Astrocyte (in vitro differentiated cells and primary cell): ENCODE measurements around the gene OPCML. TPM values are rescaled to one million over a fixed set of nuclear protein-coding genes. Genes with fewer than 3 reads are reported as not detected.

Source experiments
- DNase-seq: peaks from one replicate; pipeline ENCODE4 v3.0.0-alpha.2; 2010; ENCODE audit warnings: low read depth
- FAIRE-seq: peaks from 2 replicates; lab custom pipeline; 2011; peaks lifted over from hg19 to GRCh38; lab: Jason Lieb, UNC
- H2AFZ ChIP-seq: 2 replicates; pipeline ENCODE4 v1.6.0; 2012; ENCODE audit warnings: low read depth, low read length, inconsistent platforms
- H3K27ac ChIP-seq: 2 replicates; pipeline ENCODE4 v1.5.1; 2011; ENCODE audit warnings: low read depth, low read length, inconsistent platforms
- H3K27me3 ChIP-seq: 2 replicates; pipeline ENCODE4 v1.6.0; 2011; ENCODE audit warnings: low read length, inconsistent platforms; ENCODE audit not compliant: insufficient read depth
- H3K36me3 ChIP-seq: 2 replicates; pipeline ENCODE4 v1.5.1; 2011; ENCODE audit warnings: low read length, inconsistent platforms; ENCODE audit not compliant: insufficient read depth
- H3K4me1 ChIP-seq: 2 replicates; pipeline ENCODE4 v1.5.1; 2011; ENCODE audit warnings: low read length, inconsistent platforms; ENCODE audit not compliant: insufficient read depth
- H3K4me2 ChIP-seq: 2 replicates; pipeline ENCODE4 v1.6.0; 2012; ENCODE audit warnings: low read length, inconsistent platforms
- H3K4me3 ChIP-seq: 2 replicates; pipeline ENCODE4 v1.5.1; 2011; ENCODE audit warnings: low read depth, mild to moderate bottlenecking, low read length, inconsistent platforms; ENCODE audit not compliant: insufficient read depth
- H3K79me2 ChIP-seq: 2 replicates; pipeline ENCODE4 v1.6.0; 2012; ENCODE audit warnings: mild to moderate bottlenecking, low read length, inconsistent platforms; ENCODE audit not compliant: insufficient read depth
- H3K9ac ChIP-seq: 2 replicates; pipeline ENCODE4 v1.6.0; 2012; ENCODE audit warnings: mild to moderate bottlenecking, low read length, inconsistent platforms
- H3K9me3 ChIP-seq: 2 replicates; pipeline ENCODE4 v1.5.1; 2012; ENCODE audit warnings: low read depth, mild to moderate bottlenecking, low read length, inconsistent platforms; ENCODE audit not compliant: insufficient read depth
- H4K20me1 ChIP-seq: 2 replicates; pipeline ENCODE4 v1.6.0; 2012; ENCODE audit warnings: low read length, inconsistent platforms; ENCODE audit not compliant: insufficient read depth
- H3K27ac Mint-ChIP-seq: one replicate; pipeline ENCODE4 v1.8.0; 2021; ENCODE audit warnings: mild to moderate bottlenecking, mixed read lengths; ENCODE audit not compliant: unreplicated experiment
- H3K27me3 Mint-ChIP-seq: one replicate; pipeline ENCODE4 v1.8.0; 2021; ENCODE audit warnings: low read depth, mixed read lengths; ENCODE audit not compliant: unreplicated experiment
- H3K36me3 Mint-ChIP-seq: one replicate; pipeline ENCODE4 v1.8.0; 2021; ENCODE audit warnings: low read depth, mixed read lengths; ENCODE audit not compliant: unreplicated experiment
- H3K4me1 Mint-ChIP-seq: one replicate; pipeline ENCODE4 v1.8.0; 2021; ENCODE audit warnings: low read depth, mixed read lengths; ENCODE audit not compliant: unreplicated experiment
- H3K4me3 Mint-ChIP-seq: one replicate; pipeline ENCODE4 v1.8.0; 2021; ENCODE audit warnings: mild to moderate bottlenecking, moderate library complexity, mixed read lengths; ENCODE audit not compliant: unreplicated experiment
- H3K9me3 Mint-ChIP-seq: one replicate; pipeline ENCODE4 v1.8.0; 2021; ENCODE audit warnings: mild to moderate bottlenecking, mixed read lengths; ENCODE audit not compliant: unreplicated experiment
- EZH2 ChIP-seq: IDR thresholded peaks from 2 replicates; pipeline ENCODE4 v1.6.1; 2012; ENCODE audit warnings: mild to moderate bottlenecking, low read length, inconsistent platforms; ENCODE audit not compliant: insufficient read depth
- total RNA-seq: library from RNA; stranded (reverse); gene quantifications from 2 replicates; pipeline ENCODE4 v1.2.1, GENCODE V29; 2021
- TF ChIP-seq, protein P1 (sequence below): IDR thresholded peaks from 2 replicates; pipeline ENCODE4 v1.5.1; 2011; ENCODE audit warnings: low read depth, mild to moderate bottlenecking, inconsistent platforms, low read length, moderate library complexity; ENCODE audit not compliant: insufficient read depth

Gene OPCML
- total RNA-seq, 1 donor from 2014 or later, result 7.9 TPM

DNA sequence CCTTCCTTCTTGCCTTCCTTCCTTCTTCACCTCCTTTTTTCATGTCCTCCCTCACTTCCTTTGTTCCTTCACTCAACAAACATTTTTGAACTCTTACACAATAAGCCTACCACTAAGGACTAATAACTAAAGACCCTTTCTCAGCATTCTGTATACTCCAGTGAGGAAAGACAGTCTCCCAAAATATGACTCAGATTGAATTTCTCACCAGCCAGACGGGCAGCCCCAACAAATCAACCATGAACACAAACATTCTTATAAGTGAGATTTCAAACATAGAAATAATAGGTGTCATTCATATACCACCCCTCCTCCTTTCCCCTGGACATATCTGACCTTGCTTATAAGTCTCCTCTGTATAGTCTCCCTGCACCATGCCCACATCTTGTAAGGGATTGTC, 1079.7 kb downstream of the OPCML start:
- Histone ChIP-seq H3K9ac (no peak overlapping the region), H3K4me3 (no peak overlapping the region), H4K20me1 (no peaks in the 10 kb centered on the region), H2AFZ (no peak overlapping the region), H3K27me3 (peaks cover 3% of the 10 kb centered on the region), H3K79me2 (no peaks in the 10 kb centered on the region), H3K36me3 (no peaks in the 10 kb centered on the region), H3K9me3 (no peaks in the 10 kb centered on the region), H3K27ac (peak overlapping the region; percentile 17), H3K4me2 (peak overlapping the region; percentile 53), H3K4me1 (peaks cover 13% of the 10 kb centered on the region)
- Mint-ChIP-seq H3K27me3 (no peaks in the 10 kb centered on the region), H3K27ac (peak overlapping the region; percentile 2), H3K36me3 (no peaks in the 10 kb centered on the region), H3K9me3 (peaks cover 2% of the 10 kb centered on the region), H3K4me1 (peaks cover 35% of the 10 kb centered on the region), H3K4me3 (no peak overlapping the region)
- FAIRE-seq, result peak; percentile 34
- no peak for DNase-seq
- TF ChIP-seq, protein P1, sequence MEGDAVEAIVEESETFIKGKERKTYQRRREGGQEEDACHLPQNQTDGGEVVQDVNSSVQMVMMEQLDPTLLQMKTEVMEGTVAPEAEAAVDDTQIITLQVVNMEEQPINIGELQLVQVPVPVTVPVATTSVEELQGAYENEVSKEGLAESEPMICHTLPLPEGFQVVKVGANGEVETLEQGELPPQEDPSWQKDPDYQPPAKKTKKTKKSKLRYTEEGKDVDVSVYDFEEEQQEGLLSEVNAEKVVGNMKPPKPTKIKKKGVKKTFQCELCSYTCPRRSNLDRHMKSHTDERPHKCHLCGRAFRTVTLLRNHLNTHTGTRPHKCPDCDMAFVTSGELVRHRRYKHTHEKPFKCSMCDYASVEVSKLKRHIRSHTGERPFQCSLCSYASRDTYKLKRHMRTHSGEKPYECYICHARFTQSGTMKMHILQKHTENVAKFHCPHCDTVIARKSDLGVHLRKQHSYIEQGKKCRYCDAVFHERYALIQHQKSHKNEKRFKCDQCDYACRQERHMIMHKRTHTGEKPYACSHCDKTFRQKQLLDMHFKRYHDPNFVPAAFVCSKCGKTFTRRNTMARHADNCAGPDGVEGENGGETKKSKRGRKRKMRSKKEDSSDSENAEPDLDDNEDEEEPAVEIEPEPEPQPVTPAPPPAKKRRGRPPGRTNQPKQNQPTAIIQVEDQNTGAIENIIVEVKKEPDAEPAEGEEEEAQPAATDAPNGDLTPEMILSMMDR, result no peak

DNA sequence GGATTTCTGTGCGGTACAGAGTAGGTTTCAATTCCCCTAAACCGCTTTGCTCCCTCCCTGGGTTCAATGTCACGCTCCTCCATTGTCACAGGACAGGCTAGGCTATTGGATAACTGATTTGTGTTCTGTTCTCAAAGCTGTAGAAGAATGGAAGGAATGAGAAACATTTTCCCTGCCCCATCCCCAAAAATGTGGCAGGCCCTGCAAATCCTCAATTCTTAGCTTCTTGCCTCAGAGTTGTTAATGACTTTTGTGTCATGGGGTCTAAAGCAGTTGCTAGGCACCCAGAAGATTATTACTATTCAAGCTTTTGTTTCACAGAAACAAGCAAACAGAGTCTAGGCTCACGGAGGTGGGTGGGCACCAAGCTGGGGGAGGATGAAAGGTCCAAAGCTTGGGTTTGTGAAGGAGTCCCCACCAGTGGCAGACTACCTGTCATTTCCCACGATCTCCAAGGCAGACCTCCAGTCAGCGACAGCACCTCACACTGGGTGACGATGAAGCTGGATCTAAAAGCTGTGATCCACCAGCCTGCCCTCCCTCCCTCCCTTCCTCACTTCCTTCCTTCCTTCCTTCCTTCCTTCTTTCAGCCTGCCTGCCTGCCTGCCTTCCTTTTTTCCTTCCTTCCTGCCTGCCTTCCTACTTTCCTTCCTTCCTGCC, 1080.2 kb downstream of the OPCML start:
- Mint-ChIP-seq H3K36me3 (no peaks in the 10 kb centered on the region), H3K27me3 (no peaks in the 10 kb centered on the region), H3K4me1 (peaks cover 35% of the 10 kb centered on the region), H3K4me3 (no peak overlapping the region), H3K9me3 (peaks cover 2% of the 10 kb centered on the region), H3K27ac (peak overlapping the region; percentile 9)
- Histone ChIP-seq H3K9ac (no peak overlapping the region), H3K4me3 (no peak overlapping the region), H4K20me1 (no peaks in the 10 kb centered on the region), H2AFZ (no peak overlapping the region), H3K4me2 (no peak overlapping the region), H3K9me3 (no peaks in the 10 kb centered on the region), H3K4me1 (peaks cover 13% of the 10 kb centered on the region), H3K27ac (no peak overlapping the region), H3K79me2 (no peaks in the 10 kb centered on the region), H3K27me3 (peaks cover 3% of the 10 kb centered on the region), H3K36me3 (no peaks in the 10 kb centered on the region)
- DNase-seq (peak; percentile 22), FAIRE-seq (no peak)
- TF ChIP-seq EZH2, result no peak
- TF ChIP-seq, protein P1, result no peak

DNA sequence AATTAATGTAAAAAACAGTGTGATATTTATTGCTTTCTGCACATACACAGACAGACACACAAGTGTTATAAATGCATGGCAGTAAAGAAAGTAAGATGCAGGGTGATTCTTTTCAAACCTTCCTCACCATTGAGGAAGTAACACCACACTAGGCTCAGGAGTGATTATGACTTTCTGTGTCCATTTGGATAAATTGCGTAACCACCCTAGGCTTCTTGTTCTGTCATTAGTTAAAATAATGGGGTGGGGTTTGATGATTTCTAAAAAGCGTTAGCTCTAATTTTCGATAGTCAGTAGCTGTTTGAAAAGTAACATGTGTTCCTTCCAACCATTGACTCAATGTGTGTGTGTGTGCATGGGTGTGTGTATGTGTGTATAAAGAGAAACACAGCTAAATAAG, 1081.7 kb downstream of the OPCML start:
- H3K79me2 ChIP-seq, result no peaks in the 10 kb centered on the region
- H3K9me3 ChIP-seq, result no peaks in the 10 kb centered on the region
- H3K27me3 ChIP-seq, result no peaks in the 10 kb centered on the region
- peaks cover 36% of the 10 kb centered on the region for H3K4me1 Mint-ChIP-seq
- peaks cover 15% of the 10 kb centered on the region for H3K4me1 ChIP-seq
- no peak for FAIRE-seq
- H3K27ac ChIP-seq, result no peak overlapping the region
- H3K9me3 Mint-ChIP-seq, result peaks cover 2% of the 10 kb centered on the region
- no peak overlapping the region for H3K4me3 ChIP-seq
- H3K9ac ChIP-seq, result no peak overlapping the region
- H4K20me1 ChIP-seq, result no peaks in the 10 kb centered on the region
- DNase-seq, result no peak
- H3K27me3 Mint-ChIP-seq, result no peaks in the 10 kb centered on the region
- no peak overlapping the region for H3K4me2 ChIP-seq
- no peak overlapping the region for H2AFZ ChIP-seq
- H3K4me3 Mint-ChIP-seq, result no peak overlapping the region
- TF ChIP-seq, protein P1, result no peak
- TF ChIP-seq EZH2, result no peak
- no peak overlapping the region for H3K27ac Mint-ChIP-seq
- H3K36me3 Mint-ChIP-seq, result no peaks in the 10 kb centered on the region
- no peaks in the 10 kb centered on the region for H3K36me3 ChIP-seq
